PC-3 (cell line): Measurements from ENCODE around the gene EPHA10. TPM values are rescaled to one million over a fixed set of nuclear protein-coding genes. Genes with fewer than 3 reads are reported as not detected.

Source experiments
- ATAC-seq: fragments of 200-7000 bp; cut with Tn5 transposase; 2 replicates; pipeline ENCODE4 v1.9.1; 2020; ENCODE audit warnings: mild to moderate bottlenecking, moderate library complexity
- BruUV-seq: library from RNA; stranded (reverse); fragments of 400-500 nt; replicated peaks from 2 replicates; lab custom pipeline; 2021; lab: Mats Ljungman, UMichigan
- CTCF ChIA-PET: fragments of 300-600 bp; sonication (Branson Sonifier 250); formaldehyde crosslinking; loops from one replicate; lab custom pipeline; 2022; ENCODE audit warnings: antibody characterized with exemption; lab: Charles Lee
- POLR2A ChIA-PET: fragments of 300-600 bp; sonication (Branson Sonifier 250); formaldehyde crosslinking; loops from one replicate; lab custom pipeline; 2022; ENCODE audit warnings: antibody characterized with exemption; ENCODE audit not compliant: unreplicated experiment; lab: Charles Lee
- DNase-seq: peaks from one replicate; pipeline ENCODE4 v3.0.0-alpha.2; 2015
- H2AFZ ChIP-seq: fragments of 300-600 bp; sonication (generic); 2 replicates; pipeline ENCODE4 v1.6.0; 2016; ENCODE audit warnings: antibody characterized with exemption, low read length
- H3F3A ChIP-seq: fragments of 300-600 bp; sonication (generic); one replicate; pipeline ENCODE4 v1.6.0; 2017; ENCODE audit warnings: antibody characterized with exemption, low read length, control low read depth, mild to moderate bottlenecking; ENCODE audit not compliant: unreplicated experiment
- H3K27ac ChIP-seq: fragments of 300-600 bp; sonication (generic); 2 replicates; pipeline ENCODE4 v1.5.1; 2016; ENCODE audit warnings: mild to moderate bottlenecking, low read length
- H3K27me3 ChIP-seq: fragments of 300-600 bp; sonication (generic); 2 replicates; pipeline ENCODE4 v1.6.1; 2016; ENCODE audit warnings: low read length, mixed read lengths
- H3K36me3 ChIP-seq: fragments of 300-600 bp; sonication (generic); 2 replicates; pipeline ENCODE4 v1.6.1; 2016; ENCODE audit warnings: low read depth, mixed run types, low read length, mixed read lengths
- H3K4me1 ChIP-seq: fragments of 300-600 bp; sonication (generic); 2 replicates; pipeline ENCODE4 v1.5.1; 2016; ENCODE audit warnings: low read length; ENCODE audit not compliant: insufficient read depth
- H3K4me2 ChIP-seq: fragments of 300-600 bp; sonication (generic); 2 replicates; pipeline ENCODE4 v1.6.0; 2016; ENCODE audit warnings: low read length
- H3K4me3 ChIP-seq: fragments of 300-600 bp; sonication (generic); 2 replicates; pipeline ENCODE4 v1.5.1; 2016; ENCODE audit warnings: mild to moderate bottlenecking, low read length, mixed read lengths
- H3K79me2 ChIP-seq: fragments of 300-600 bp; sonication (generic); 2 replicates; pipeline ENCODE4 v1.6.1; 2017; ENCODE audit warnings: low read length, mixed read lengths
- H3K9ac ChIP-seq: fragments of 300-600 bp; sonication (generic); 2 replicates; pipeline ENCODE4 v1.6.0; 2016; ENCODE audit warnings: mild to moderate bottlenecking, low read length
- H3K9me2 ChIP-seq: fragments of 300-600 bp; sonication (generic); replicated peaks from 2 replicates; pipeline ENCODE4 v1.6.1; 2016; ENCODE audit warnings: mixed run types, low read length, mixed read lengths
- H3K9me3 ChIP-seq: fragments of 300-600 bp; sonication (generic); 2 replicates; pipeline ENCODE4 v1.6.1; 2016; ENCODE audit warnings: low read length, mixed read lengths
- H4K20me1 ChIP-seq: fragments of 300-600 bp; sonication (generic); 2 replicates; pipeline ENCODE4 v1.6.1; 2016; ENCODE audit warnings: low read length, mixed read lengths
- EZH2 ChIP-seq: fragments of 300-600 bp; sonication (generic); IDR thresholded peaks from one replicate; pipeline ENCODE4 v1.6.1; 2017; ENCODE audit warnings: antibody characterized with exemption, mild to moderate bottlenecking, low read length; ENCODE audit not compliant: unreplicated experiment
- EZH2phosphoT487 ChIP-seq: fragments of 300-600 bp; sonication (generic); IDR thresholded peaks from 2 replicates; pipeline ENCODE4 v1.6.1; 2018; ENCODE audit warnings: mild to moderate bottlenecking, antibody characterized with exemption, low read length, borderline replicate concordance
- intact Hi-C: fragments of 100-400 bp; cut with micrococcal nuclease; formaldehyde crosslinking; loops from 2 replicates; pipeline ENCODE4 v1.9.0; 2023
- total RNA-seq: library from RNA; depleted of rRNA; stranded (reverse); fragments of >200 nt; gene quantifications from 2 replicates; pipeline ENCODE4 v1.2.3, GENCODE V29; 2014
- TF ChIP-seq, protein P1 (sequence below): fragments of 300-600 bp; sonication (generic); conservative IDR thresholded peaks from 2 replicates; pipeline ENCODE4 v1.5.1; 2017; ENCODE audit warnings: antibody characterized with exemption, low read depth, mild to moderate bottlenecking, low read length

EPHA10 gene
- total RNA-seq, 1 experiment from 2014 or later = 3.5 TPM

DNA sequence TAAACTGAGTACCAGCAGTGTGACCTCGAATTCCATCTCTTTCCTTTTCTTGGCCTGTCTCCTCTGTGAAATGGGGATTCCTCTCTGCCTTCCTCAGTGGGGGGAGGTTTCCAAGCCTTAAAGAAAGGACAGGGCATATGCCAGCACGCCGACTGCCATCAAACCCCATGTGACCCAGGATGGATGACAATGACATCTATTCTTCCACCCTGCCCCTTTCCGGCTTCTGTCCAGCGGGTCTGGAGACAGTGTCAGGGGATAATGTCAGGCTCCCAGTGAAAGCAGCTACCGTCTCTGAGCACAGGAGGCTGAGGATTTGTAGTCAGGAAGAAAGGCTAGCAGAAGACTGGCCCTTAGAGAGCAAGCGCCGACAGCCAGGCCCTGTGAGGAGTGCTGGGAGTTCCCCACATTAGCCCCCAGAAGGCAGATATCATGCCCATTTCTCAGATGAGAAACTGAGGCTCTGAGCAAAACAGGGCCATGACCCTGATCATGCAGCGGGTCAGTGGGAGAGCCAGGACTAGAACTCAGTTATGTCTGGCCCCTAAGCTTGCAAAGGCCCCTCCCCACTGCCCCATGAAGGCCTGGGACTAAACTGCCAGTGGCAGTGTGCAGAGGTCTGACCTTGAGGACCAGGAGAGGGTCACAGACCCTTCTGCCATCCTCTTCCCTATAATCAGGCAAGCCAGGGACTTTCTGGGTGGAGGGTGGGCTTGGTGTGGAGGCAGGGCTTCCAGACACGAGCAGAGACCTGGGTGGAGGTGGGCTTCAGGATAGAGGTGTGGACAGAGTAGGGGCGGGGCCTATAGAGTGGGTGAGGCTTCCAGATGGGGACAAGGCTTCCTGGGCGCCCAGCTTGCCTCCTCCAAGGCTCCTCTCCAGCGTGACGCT is 42.5 kb downstream of the EPHA10 start:
- intact Hi-C loops = no loop called here
- H4K20me1 ChIP-seq = no peaks in the 10 kb centered on the region

DNA sequence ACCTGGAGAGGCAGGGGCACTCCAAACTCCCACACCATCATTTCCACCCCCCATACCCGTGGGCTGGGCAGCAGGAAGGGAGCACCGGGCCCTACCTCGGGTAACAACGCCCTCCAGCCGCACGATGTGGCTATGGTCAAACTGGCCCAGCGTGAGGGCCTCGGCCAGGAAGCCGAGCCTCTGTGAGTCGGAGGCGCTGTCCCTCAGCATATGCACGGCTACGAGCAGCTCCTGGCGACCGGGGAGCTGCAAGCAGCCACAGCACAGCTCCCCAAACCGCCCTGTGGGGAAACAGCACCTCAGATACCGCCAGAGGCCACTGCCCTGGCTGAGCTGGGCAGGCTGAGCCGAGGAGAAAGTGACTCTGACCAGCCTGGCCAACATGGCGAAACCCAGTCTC is 43.4 kb downstream of the EPHA10 start:
- no peak for ATAC-seq
- intact Hi-C loops = no loop called here
- DNase-seq = no peak
- no peaks in the 10 kb centered on the region for H4K20me1 ChIP-seq
- H3F3A ChIP-seq = no peaks in the 10 kb centered on the region
- H3K4me3 ChIP-seq = no peak overlapping the region
- H2AFZ ChIP-seq = no peak overlapping the region
- POLR2A ChIA-PET = no interaction called here
- TF ChIP-seq, protein P1, sequence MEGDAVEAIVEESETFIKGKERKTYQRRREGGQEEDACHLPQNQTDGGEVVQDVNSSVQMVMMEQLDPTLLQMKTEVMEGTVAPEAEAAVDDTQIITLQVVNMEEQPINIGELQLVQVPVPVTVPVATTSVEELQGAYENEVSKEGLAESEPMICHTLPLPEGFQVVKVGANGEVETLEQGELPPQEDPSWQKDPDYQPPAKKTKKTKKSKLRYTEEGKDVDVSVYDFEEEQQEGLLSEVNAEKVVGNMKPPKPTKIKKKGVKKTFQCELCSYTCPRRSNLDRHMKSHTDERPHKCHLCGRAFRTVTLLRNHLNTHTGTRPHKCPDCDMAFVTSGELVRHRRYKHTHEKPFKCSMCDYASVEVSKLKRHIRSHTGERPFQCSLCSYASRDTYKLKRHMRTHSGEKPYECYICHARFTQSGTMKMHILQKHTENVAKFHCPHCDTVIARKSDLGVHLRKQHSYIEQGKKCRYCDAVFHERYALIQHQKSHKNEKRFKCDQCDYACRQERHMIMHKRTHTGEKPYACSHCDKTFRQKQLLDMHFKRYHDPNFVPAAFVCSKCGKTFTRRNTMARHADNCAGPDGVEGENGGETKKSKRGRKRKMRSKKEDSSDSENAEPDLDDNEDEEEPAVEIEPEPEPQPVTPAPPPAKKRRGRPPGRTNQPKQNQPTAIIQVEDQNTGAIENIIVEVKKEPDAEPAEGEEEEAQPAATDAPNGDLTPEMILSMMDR = no peak
- TF ChIP-seq EZH2 (no peak), EZH2phosphoT487 (no peak)
- no TSS peak for BruUV-seq
- H3K4me2 ChIP-seq = no peak overlapping the region
- CTCF ChIA-PET = no interaction called here
- H3K36me3 ChIP-seq = no peaks in the 10 kb centered on the region
- H3K4me1 ChIP-seq = no peaks in the 10 kb centered on the region
- H3K27ac ChIP-seq = no peak overlapping the region
- H3K9me3 ChIP-seq = no peaks in the 10 kb centered on the region
- no peaks in the 10 kb centered on the region for H3K79me2 ChIP-seq
- no peaks in the 10 kb centered on the region for H3K9me2 ChIP-seq
- no peaks in the 10 kb centered on the region for H3K27me3 ChIP-seq
- H3K9ac ChIP-seq = no peak overlapping the region

More for the DNA sequence above, 42.5 kb downstream of the EPHA10 start:
- Histone ChIP-seq H3K9me2 (no peaks in the 10 kb centered on the region), H3F3A (no peaks in the 10 kb centered on the region), H3K4me3 (no peak overlapping the region), H3K9me3 (no peaks in the 10 kb centered on the region), H3K4me1 (no peaks in the 10 kb centered on the region), H3K27ac (no peak overlapping the region), H3K36me3 (no peaks in the 10 kb centered on the region), H2AFZ (no peak overlapping the region), H3K79me2 (no peaks in the 10 kb centered on the region), H3K27me3 (no peaks in the 10 kb centered on the region), H3K9ac (no peak overlapping the region), H3K4me2 (no peak overlapping the region)
- no TSS peak for BruUV-seq
- CTCF ChIA-PET = no interaction called here
- DNase-seq = no peak
- no peak for ATAC-seq
- POLR2A ChIA-PET = no interaction called here
- no peak for TF ChIP-seq EZH2
- no peak for TF ChIP-seq EZH2phosphoT487
- TF ChIP-seq, protein P1 = no peak
